ENCODE measurements around the gene RRBP1.

DNA sequence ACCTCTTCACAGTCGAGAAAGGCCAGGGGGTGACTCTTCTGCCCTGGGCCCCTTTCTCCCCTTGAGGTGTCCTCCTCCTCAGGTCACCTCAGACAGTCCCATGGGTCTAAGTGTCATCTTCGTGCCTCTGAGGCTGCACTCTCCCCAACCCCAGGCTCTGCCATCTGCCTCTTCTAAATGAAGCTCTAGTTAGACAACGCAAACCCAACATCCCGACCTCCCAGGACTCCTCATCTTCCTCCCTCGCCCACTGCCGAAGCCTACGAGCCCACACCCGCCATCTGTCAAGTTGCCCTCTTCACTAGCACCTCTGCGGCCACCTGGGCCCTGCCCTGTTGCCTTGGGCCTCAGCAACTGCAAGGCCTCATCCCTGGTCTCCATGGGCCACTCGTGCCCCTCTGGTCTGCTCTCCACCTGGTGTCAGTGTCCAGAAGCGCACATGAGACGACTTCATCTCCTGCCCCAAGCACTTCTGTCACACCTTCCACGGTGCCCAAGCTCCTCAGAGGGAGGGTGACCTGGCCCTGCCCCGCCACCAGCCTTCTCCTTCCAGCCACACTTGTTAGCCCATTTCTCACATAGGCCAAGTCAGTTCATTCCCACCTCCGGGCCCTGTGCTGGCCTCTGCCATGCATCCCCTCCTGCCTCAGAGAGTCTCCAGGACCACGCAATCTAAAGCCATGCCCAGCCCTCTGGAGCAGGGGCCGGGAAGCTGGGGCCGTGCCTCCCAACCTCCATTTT lies 53.8 kb downstream of the RRBP1 start:
- no peak for TF ChIP-seq POLR2A (IDR thresholded peaks at IDR 0.05)
- TF ChIP-seq, protein P1, sequence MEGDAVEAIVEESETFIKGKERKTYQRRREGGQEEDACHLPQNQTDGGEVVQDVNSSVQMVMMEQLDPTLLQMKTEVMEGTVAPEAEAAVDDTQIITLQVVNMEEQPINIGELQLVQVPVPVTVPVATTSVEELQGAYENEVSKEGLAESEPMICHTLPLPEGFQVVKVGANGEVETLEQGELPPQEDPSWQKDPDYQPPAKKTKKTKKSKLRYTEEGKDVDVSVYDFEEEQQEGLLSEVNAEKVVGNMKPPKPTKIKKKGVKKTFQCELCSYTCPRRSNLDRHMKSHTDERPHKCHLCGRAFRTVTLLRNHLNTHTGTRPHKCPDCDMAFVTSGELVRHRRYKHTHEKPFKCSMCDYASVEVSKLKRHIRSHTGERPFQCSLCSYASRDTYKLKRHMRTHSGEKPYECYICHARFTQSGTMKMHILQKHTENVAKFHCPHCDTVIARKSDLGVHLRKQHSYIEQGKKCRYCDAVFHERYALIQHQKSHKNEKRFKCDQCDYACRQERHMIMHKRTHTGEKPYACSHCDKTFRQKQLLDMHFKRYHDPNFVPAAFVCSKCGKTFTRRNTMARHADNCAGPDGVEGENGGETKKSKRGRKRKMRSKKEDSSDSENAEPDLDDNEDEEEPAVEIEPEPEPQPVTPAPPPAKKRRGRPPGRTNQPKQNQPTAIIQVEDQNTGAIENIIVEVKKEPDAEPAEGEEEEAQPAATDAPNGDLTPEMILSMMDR (IDR thresholded peaks at IDR 0.05): no peak
